HCT116 (cell line): ENCODE results near the gene DOCK2. TPM values are rescaled to one million over a fixed set of nuclear protein-coding genes. Genes with fewer than 3 reads are reported as not detected.

Experiments used
- ATAC-seq: fragments of 200-7000 bp; cut with Tn5 transposase; 2 replicates; pipeline ENCODE4 v1.9.1; 2020; ENCODE audit warnings: mild to moderate bottlenecking, moderate library complexity
- BruUV-seq: library from RNA; stranded (reverse); fragments of 400-500 nt; replicated peaks from 2 replicates; lab custom pipeline; 2021; lab: Mats Ljungman, UMichigan
- CTCF ChIA-PET: fragments of 300-600 bp; sonication (Branson Sonifier 250); formaldehyde crosslinking; loops from one replicate; lab custom pipeline; 2021; ENCODE audit warnings: antibody characterized with exemption; lab: Charles Lee
- POLR2A ChIA-PET: fragments of 300-600, 350-600 bp; sonication (Branson Sonifier 250); formaldehyde crosslinking; loops from one replicate; lab custom pipeline; 2021; ENCODE audit warnings: antibody characterized with exemption; lab: Charles Lee
- RAD21 ChIA-PET, 2 experiments: fragments of 300-600 bp; sonication (Branson Sonifier 250); formaldehyde crosslinking; loops; one replicate each; lab custom pipeline; 2023; ENCODE audit warnings: low total read pairs in 2 of 2; ENCODE audit not compliant: uncharacterized antibody in 2 of 2, unreplicated experiment in 2 of 2, low non-redundant PET in 1 of 2; lab: Charles Lee
- DNase-seq: peaks from one replicate; pipeline ENCODE4 v3.0.0-alpha.2; 2010; ENCODE audit warnings: low read depth, low spot score
- H2AFZ ChIP-seq: fragments of 200-600 bp; shearing (Covaris generic), sonication (generic); 2 replicates; pipeline ENCODE4 v1.6.1; 2017; ENCODE audit warnings: low read depth, mixed run types, mixed read lengths, antibody characterized with exemption, low read length; ENCODE audit not compliant: poor library complexity, severe bottlenecking
- H3K27ac ChIP-seq: 2 replicates; pipeline ENCODE4 v1.5.1; 2012; ENCODE audit warnings: low read depth, low read length
- H3K27me3 ChIP-seq: fragments of 200-600 bp; sonication (generic); 2 replicates; pipeline ENCODE4 v1.6.1; 2016; ENCODE audit warnings: mixed run types, low read length, mixed read lengths; ENCODE audit not compliant: insufficient read depth
- H3K36me3 ChIP-seq, 2 experiments: fragments of 200-500 bp in 1 of 2; fragments of 200-600 bp in 1 of 2; sonication (Bioruptor generic) in 1 of 2; sonication (generic) in 1 of 2; 2 replicates each; pipeline versions ENCODE4 v1.5.1 to v1.6.1; 2014 to 2016; ENCODE audit warnings: low read length in 2 of 2, inconsistent platforms in 1 of 2, mixed read lengths in 1 of 2, mixed run types in 1 of 2; ENCODE audit not compliant: insufficient read depth in 2 of 2, control insufficient read depth in 1 of 2
- H3K4me1 ChIP-seq, 2 experiments: fragments of 200-600 bp in 1 of 2; sonication (generic) in 1 of 2; 2 replicates each; pipeline versions ENCODE4 v1.5.1 to v1.6.1; 2012 to 2017; ENCODE audit warnings: low read length in 2 of 2, inconsistent platforms in 1 of 2, mild to moderate bottlenecking in 1 of 2, mixed read lengths in 1 of 2, mixed run types in 1 of 2, moderate library complexity in 1 of 2; ENCODE audit not compliant: insufficient read depth in 2 of 2, control insufficient read depth in 1 of 2
- H3K4me2 ChIP-seq: fragments of 200-600 bp; sonication (generic); 2 replicates; pipeline ENCODE4 v1.6.1; 2017; ENCODE audit warnings: mixed run types, low read length, mixed read lengths
- H3K4me3 ChIP-seq, 2 experiments: fragments of 200-600 bp in 1 of 2; sonication (generic) in 1 of 2; replicated peaks in 1 of 2; 2 replicates each; pipeline ENCODE4 v1.5.1; 2011 to 2016; ENCODE audit warnings: low read length in 2 of 2, control low read depth in 1 of 2, low read depth in 1 of 2, mild to moderate bottlenecking in 1 of 2, mixed read lengths in 1 of 2, mixed run types in 1 of 2
- H3K79me2 ChIP-seq: fragments of 200-600 bp; sonication (generic); 2 replicates; pipeline ENCODE4 v1.6.1; 2017; ENCODE audit warnings: mild to moderate bottlenecking, mixed run types, low read length, moderate library complexity, mixed read lengths; ENCODE audit not compliant: insufficient read depth
- H3K9ac ChIP-seq: fragments of 200-600 bp; sonication (generic); 2 replicates; pipeline ENCODE4 v1.6.1; 2016; ENCODE audit warnings: low read length, mixed read lengths
- H3K9me2 ChIP-seq: fragments of 200-600 bp; sonication (generic), shearing (Covaris generic); 2 replicates; pipeline ENCODE4 v1.6.1; 2017; ENCODE audit warnings: mixed run types, mild to moderate bottlenecking, moderate library complexity; ENCODE audit not compliant: insufficient read depth
- H3K9me3 ChIP-seq, 2 experiments: fragments of 200-500 bp in 1 of 2; fragments of 200-600 bp in 1 of 2; sonication (Bioruptor generic) in 1 of 2; sonication (generic) in 1 of 2; 2 replicates each; pipeline ENCODE4 v1.6.1; 2014 to 2017; ENCODE audit warnings: low read length in 2 of 2, mixed read lengths in 2 of 2, inconsistent platforms in 1 of 2, low read depth in 1 of 2, mild to moderate bottlenecking in 1 of 2, mixed run types in 1 of 2, moderate library complexity in 1 of 2; ENCODE audit not compliant: control insufficient read depth in 1 of 2, insufficient read depth in 1 of 2
- H4K20me1 ChIP-seq: fragments of 200-600 bp; sonication (generic), shearing (Covaris generic); 2 replicates; pipeline ENCODE4 v1.6.1; 2017; ENCODE audit warnings: mixed run types, mild to moderate bottlenecking, moderate library complexity; ENCODE audit not compliant: insufficient read depth
- EGR1 ChIP-seq: IDR thresholded peaks from 2 replicates; pipeline ENCODE4 v1.6.1; 2012; ENCODE audit warnings: low read depth
- ELF1 ChIP-seq: IDR thresholded peaks from 2 replicates; pipeline ENCODE4 v1.6.1; 2012; ENCODE audit warnings: low read depth, borderline replicate concordance
- EZH2 ChIP-seq: fragments of 200-600 bp; sonication (generic); IDR thresholded peaks from 2 replicates; pipeline ENCODE4 v1.6.1; 2017; ENCODE audit warnings: antibody characterized with exemption, mixed run types
- FOSL1 ChIP-seq: IDR thresholded peaks from 2 replicates; pipeline ENCODE4 v1.6.1; 2012; ENCODE audit warnings: low read depth
- JUND ChIP-seq: IDR thresholded peaks from 2 replicates; pipeline ENCODE4 v1.6.1; 2012
- POLR2A ChIP-seq: IDR thresholded peaks from 2 replicates; pipeline ENCODE4 v1.7.0; 2011; ENCODE audit warnings: borderline replicate concordance; ENCODE audit not compliant: insufficient read depth, insufficient read length; ENCODE audit errors: extremely low read depth
- POLR2AphosphoS5 ChIP-seq: IDR thresholded peaks from 2 replicates; pipeline ENCODE4 v1.6.1; 2011; ENCODE audit warnings: mild to moderate bottlenecking, low read depth, low read length, moderate library complexity
- RAD21 ChIP-seq: IDR thresholded peaks from 2 replicates; pipeline ENCODE4 v1.6.1; 2012; ENCODE audit warnings: low read depth, mild to moderate bottlenecking
- SP1 ChIP-seq: IDR thresholded peaks from 2 replicates; pipeline ENCODE4 v1.6.1; 2012; ENCODE audit warnings: low read depth
- SRF ChIP-seq: IDR thresholded peaks from 2 replicates; pipeline ENCODE4 v1.6.1; 2012; ENCODE audit warnings: low read depth
- YY1 ChIP-seq: IDR thresholded peaks from 2 replicates; pipeline ENCODE4 v1.6.1; 2011; ENCODE audit warnings: low read length, low read depth, moderate library complexity, mild to moderate bottlenecking; ENCODE audit not compliant: insufficient replicate concordance; ENCODE audit errors: extremely low read depth
- ZFX ChIP-seq: fragments of 450-650 bp; IDR thresholded peaks from 2 replicates; pipeline ENCODE4 v1.6.1; 2017
- ZNF274 ChIP-seq: fragments of 200-500 bp; sonication (Bioruptor generic); IDR thresholded peaks from 2 replicates; pipeline ENCODE4 v1.6.1; 2014; ENCODE audit warnings: mild to moderate bottlenecking, low read depth, low read length, inconsistent platforms
- intact Hi-C: fragments of 100-400 bp; cut with micrococcal nuclease; formaldehyde crosslinking; loops from 2 replicates; pipeline ENCODE4 v1.10.0; 2022
- total RNA-seq: library from RNA; stranded (reverse); gene quantifications from one replicate; pipeline ENCODE4 v1.2.1, GENCODE V29; 2021; ENCODE audit not compliant: unreplicated experiment
- TF ChIP-seq, protein P1 (sequence below): IDR thresholded peaks from 2 replicates; pipeline ENCODE4 v1.6.1; 2012; ENCODE audit warnings: low read depth
- TF ChIP-seq, protein P2 (sequence below): IDR thresholded peaks from 2 replicates; pipeline ENCODE4 v1.6.1; 2012
- TF ChIP-seq, protein P3 (sequence below): IDR thresholded peaks from 2 replicates; pipeline ENCODE4 v1.6.1; 2012

The DOCK2 gene
- total RNA-seq, 1 experiment from 2014 or later, result 0.89 TPM

DNA sequence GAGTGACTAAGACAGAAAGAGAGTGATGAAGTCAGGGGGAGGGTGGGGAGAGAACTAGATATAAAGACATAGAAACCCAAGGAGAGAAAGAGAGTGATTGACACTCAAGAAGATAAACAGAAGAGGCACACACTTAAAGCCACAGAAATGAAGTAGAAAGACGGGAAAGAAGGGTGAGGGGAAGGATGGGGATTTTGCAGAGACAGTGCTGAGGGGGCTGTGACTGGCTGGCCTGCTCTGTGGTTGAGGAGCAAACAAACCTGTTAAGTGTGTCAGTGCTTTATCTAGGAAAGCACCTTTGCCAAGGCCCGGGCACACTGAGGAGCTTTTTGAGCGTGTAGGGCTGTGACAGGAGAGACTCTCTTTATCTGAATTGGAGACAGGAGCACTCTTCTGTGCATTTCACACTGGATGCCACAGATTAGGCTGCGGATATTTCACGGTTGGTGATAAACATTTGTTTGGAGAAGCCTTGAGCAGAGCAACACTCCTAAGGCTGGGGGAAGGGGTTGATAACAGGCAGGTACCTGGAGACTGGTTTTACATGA lies 109.1 kb downstream of the DOCK2 start:
- CTCF ChIA-PET, result no interaction called here
- RAD21 ChIA-PET, result no interaction called here
- no peak for DNase-seq

DNA sequence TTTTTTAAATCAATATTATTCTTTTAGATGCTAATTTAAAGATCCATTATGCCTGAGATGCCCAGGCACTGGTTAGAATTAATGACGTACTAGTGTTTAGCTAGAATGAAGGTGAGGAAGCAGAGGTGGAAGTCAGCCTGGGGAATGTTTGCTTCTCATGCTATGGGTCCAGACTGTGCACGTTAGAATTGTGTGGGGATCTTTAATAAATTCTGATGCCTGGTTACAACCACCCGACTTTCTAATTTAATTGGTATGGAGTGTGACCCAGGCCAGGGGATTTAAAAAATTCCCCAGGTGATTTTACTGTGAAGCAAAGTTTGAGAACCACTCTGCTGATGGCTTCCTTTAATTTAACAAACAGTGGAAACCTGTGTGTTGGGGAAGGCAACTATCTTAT lies 111.1 kb downstream of the DOCK2 start:
- ChIA-PET POLR2A (no interaction called here), RAD21 (no interaction called here), CTCF (no interaction called here)
- Histone ChIP-seq H4K20me1 (no peaks in the 10 kb centered on the region), H3K9me2 (no peaks in the 10 kb centered on the region), H3K4me1 (no peaks in the 10 kb centered on the region), H3K27ac (no peak overlapping the region), H3K4me2 (no peak overlapping the region), H3K27me3 (peaks cover 72% of the 10 kb centered on the region), H3K79me2 (no peaks in the 10 kb centered on the region), H3K4me3 (no peak overlapping the region), H3K36me3 (no peaks in the 10 kb centered on the region), H2AFZ (no peak overlapping the region), H3K9ac (no peak overlapping the region), H3K9me3 (no peaks in the 10 kb centered on the region)
- no TSS peak for BruUV-seq
- intact Hi-C loops, result no loop called here
- ATAC-seq (no peak), DNase-seq (no peak)
- TF ChIP-seq SP1 (no peak), JUND (no peak), EGR1 (no peak), YY1 (no peak), SRF (no peak), ZNF274 (no peak), ZFX (no peak), POLR2A (no peak), POLR2AphosphoS5 (no peak)
- TF ChIP-seq, protein P1, sequence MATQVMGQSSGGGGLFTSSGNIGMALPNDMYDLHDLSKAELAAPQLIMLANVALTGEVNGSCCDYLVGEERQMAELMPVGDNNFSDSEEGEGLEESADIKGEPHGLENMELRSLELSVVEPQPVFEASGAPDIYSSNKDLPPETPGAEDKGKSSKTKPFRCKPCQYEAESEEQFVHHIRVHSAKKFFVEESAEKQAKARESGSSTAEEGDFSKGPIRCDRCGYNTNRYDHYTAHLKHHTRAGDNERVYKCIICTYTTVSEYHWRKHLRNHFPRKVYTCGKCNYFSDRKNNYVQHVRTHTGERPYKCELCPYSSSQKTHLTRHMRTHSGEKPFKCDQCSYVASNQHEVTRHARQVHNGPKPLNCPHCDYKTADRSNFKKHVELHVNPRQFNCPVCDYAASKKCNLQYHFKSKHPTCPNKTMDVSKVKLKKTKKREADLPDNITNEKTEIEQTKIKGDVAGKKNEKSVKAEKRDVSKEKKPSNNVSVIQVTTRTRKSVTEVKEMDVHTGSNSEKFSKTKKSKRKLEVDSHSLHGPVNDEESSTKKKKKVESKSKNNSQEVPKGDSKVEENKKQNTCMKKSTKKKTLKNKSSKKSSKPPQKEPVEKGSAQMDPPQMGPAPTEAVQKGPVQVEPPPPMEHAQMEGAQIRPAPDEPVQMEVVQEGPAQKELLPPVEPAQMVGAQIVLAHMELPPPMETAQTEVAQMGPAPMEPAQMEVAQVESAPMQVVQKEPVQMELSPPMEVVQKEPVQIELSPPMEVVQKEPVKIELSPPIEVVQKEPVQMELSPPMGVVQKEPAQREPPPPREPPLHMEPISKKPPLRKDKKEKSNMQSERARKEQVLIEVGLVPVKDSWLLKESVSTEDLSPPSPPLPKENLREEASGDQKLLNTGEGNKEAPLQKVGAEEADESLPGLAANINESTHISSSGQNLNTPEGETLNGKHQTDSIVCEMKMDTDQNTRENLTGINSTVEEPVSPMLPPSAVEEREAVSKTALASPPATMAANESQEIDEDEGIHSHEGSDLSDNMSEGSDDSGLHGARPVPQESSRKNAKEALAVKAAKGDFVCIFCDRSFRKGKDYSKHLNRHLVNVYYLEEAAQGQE, result no peak
- TF ChIP-seq, protein P2, sequence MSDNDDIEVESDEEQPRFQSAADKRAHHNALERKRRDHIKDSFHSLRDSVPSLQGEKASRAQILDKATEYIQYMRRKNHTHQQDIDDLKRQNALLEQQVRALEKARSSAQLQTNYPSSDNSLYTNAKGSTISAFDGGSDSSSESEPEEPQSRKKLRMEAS, result no peak

More for the DNA sequence above, 109.1 kb downstream of the DOCK2 start:
- Histone ChIP-seq H3K27ac (no peak overlapping the region), H3K79me2 (no peaks in the 10 kb centered on the region), H3K4me3 (no peak overlapping the region), H3K9me2 (no peaks in the 10 kb centered on the region), H4K20me1 (no peaks in the 10 kb centered on the region), H3K4me1 (no peaks in the 10 kb centered on the region), H2AFZ (no peak overlapping the region), H3K36me3 (no peaks in the 10 kb centered on the region), H3K27me3 (peaks cover 68% of the 10 kb centered on the region), H3K9ac (no peak overlapping the region), H3K4me2 (no peak overlapping the region)
- intact Hi-C loops, result no loop called here
- BruUV-seq, result no TSS peak
- POLR2A ChIA-PET, result no interaction called here
- ATAC-seq, result no peak
- TF ChIP-seq ZNF274 (no peak), EZH2 (no peak), ELF1 (no peak), POLR2AphosphoS5 (no peak), SRF (no peak), FOSL1 (no peak), RAD21 (no peak)
- TF ChIP-seq, protein P2, result no peak
- TF ChIP-seq, protein P3, sequence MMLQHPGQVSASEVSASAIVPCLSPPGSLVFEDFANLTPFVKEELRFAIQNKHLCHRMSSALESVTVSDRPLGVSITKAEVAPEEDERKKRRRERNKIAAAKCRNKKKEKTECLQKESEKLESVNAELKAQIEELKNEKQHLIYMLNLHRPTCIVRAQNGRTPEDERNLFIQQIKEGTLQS, result no peak
- TF ChIP-seq, all 23 proteins: peak for 0
- no peaks in the 10 kb centered on the region for H3K9me3 ChIP-seq
